Psoas muscle (tissue), 8 donors: Measurements from ENCODE around the gene TAT. TPM values are rescaled to one million over a fixed set of nuclear protein-coding genes. Genes with fewer than 3 reads are reported as not detected.

Source experiments
- ATAC-seq, 4 donors: fragments of 200-7000 bp; cut with Tn5 transposase; one replicate each; pipeline ENCODE4 v1.9.1; 2020; ENCODE audit warnings: moderate library complexity in 3 of 4, mild to moderate bottlenecking in 2 of 4
- DNase-seq, 2 donors: peaks; one replicate each; pipeline ENCODE4 v3.0.0-alpha.2; 2020
- H3K27ac ChIP-seq: fragments of 200-600 bp; one replicate; pipeline ENCODE4 v1.8.0; 2022
- H3K27me3 ChIP-seq, 3 donors: fragments of 200-600 bp in 1 of 3; one replicate each; pipeline versions ENCODE4 v1.6.1 to v1.8.0; 2013 to 2022; ENCODE audit warnings: low read length in 2 of 3, mild to moderate bottlenecking in 2 of 3, moderate library complexity in 1 of 3; ENCODE audit not compliant: insufficient read depth in 3 of 3
- H3K36me3 ChIP-seq, 2 donors: fragments of 200-600 bp in 1 of 2; one replicate each; pipeline versions ENCODE4 v1.6.1 to v1.8.0; 2013 to 2022; ENCODE audit warnings: low read depth in 1 of 2, mild to moderate bottlenecking in 1 of 2, moderate library complexity in 1 of 2; ENCODE audit not compliant: insufficient read depth in 1 of 2
- H3K4me1 ChIP-seq: fragments of 200-600 bp; one replicate; pipeline ENCODE4 v1.8.0; 2022
- H3K4me3 ChIP-seq: fragments of 200-600 bp; one replicate; pipeline ENCODE4 v1.8.0; 2022; ENCODE audit warnings: mild to moderate bottlenecking
- H3K9me3 ChIP-seq: fragments of 200-600 bp; one replicate; pipeline ENCODE4 v1.8.0; 2022
- CTCF ChIP-seq: fragments of 200-600 bp; IDR thresholded peaks from one replicate; pipeline ENCODE4 v1.8.0; 2022; ENCODE audit warnings: antibody characterized with exemption
- WGBS, 3 donors: extraction: QIAGEN DNeasy Blood & Tissue Kit; methylation state at CpG; one replicate each; pipeline versions ENCODE4 v1.1.6 to v1.1.7; 2013; 5-methylcytosine and 5-hydroxymethylcytosine counted together
- intact Hi-C, 2 donors: fragments of 100-400 bp; cut with DNase I; formaldehyde crosslinking; loops; one replicate each; pipeline versions ENCODE4 v1.11.0 to v1.14.2; 2022
- polyA plus RNA-seq, 3 donors: library from polyadenylated mRNA; stranded (reverse); fragments of 200-250 nt; gene quantifications; one replicate each; pipeline ENCODE4 v1.2.3, GENCODE V29; 2013
- total RNA-seq, 4 donors: library from RNA; stranded (reverse); fragmentation: NEBNext Ultra II Directional in 2 of 4; extraction: Animal tissue kit (Norgen Biotek cat#: 25700) in 2 of 4; gene quantifications; one replicate each; pipeline versions ENCODE4 v1.2.1 to v1.2.4, GENCODE V29; 2021 to 2023
- donor health status: healthy with polysubstance abuse.
- donor health status: DM: no; HTN: no; CAD: no; lungs with moderate emphysema.
- donor health status: Bipolar disorder and iron deficiency.
- donor health status: healthy.
- donor health status: DM: yes; HTN: yes; CAD: no.
- donor health status: DM: no; HTN: no; CAD: no.
- donor health status: DM: no; HTN: no; CAD: no.
- donor health status: DM: yes; HTN: yes; CAD: no.

TAT gene
- total and polyA plus RNA-seq, 7 donors = 0.17 to 0.26 TPM; not detected in 5

DNA sequence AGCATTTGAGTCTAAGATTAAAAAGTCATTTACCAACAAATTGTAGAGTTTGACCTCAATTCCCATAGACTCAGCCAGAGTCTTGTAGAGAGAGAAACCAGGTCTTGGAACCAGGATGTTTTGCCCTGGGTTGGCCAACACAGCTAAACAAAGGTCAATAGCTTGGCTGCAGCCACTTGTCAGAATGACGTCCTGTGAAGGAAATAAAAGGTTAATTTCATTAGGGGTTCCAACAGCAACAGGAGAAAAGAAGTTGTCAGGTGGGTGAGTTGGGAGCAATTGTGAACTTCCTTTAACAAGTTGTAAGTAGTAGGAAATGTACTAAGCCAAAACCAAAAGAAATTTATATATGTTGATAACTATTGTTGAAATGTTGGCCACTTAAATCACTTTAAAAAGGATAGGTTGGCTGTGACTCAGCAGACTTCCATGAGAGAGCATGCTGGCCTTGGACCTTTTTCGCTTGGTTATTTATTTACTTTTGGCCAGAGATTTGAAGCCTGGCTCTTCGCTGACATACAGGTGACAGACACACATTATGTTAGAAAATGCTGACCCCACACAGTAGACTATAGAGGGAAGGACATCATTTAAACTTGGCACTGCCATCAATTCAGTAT is 4.3 kb downstream of the TAT start:
- H3K27me3 ChIP-seq = peaks cover 0 to 2% (median 1%) of the 10 kb centered on the region in 3 donors
- whole genome bisulfite sequencing, 3 donors = 58 to 64% (median 63%) methylated on average over 3 of the region's 3 CpGs
- H3K27ac ChIP-seq = no peak overlapping the region
- H3K4me3 ChIP-seq = no peak overlapping the region
- no peaks in the 10 kb centered on the region for H3K4me1 ChIP-seq
- no peaks in the 10 kb centered on the region for H3K9me3 ChIP-seq
- no peak for TF ChIP-seq CTCF
- no peaks in the 10 kb centered on the region for H3K36me3 ChIP-seq
- no peak for DNase-seq
- ATAC-seq = no peak
- intact Hi-C loops = no loop called here

- intact Hi-C loops = no loop called here
- Histone ChIP-seq H3K4me1 (no peaks in the 10 kb centered on the region), H3K36me3 (no peaks in the 10 kb centered on the region), H3K4me3 (no peak overlapping the region), H3K27me3 (peaks cover 0 to 11% (median 6%) of the 10 kb centered on the region in 3 donors), H3K9me3 (no peaks in the 10 kb centered on the region), H3K27ac (no peak overlapping the region)
- TF ChIP-seq CTCF = no peak
- DNase-seq = no peak
- 90 to 95% (median 91%) methylated on average over 8 of the region's 8 CpGs for WGBS, 3 donors
- no peak for ATAC-seq
These were observed 6.7 kb downstream of the TAT start for GRCh38 chr16:71570144-71570543.

GRCh38 chr16:71569621-71570020 is 7.3 kb downstream of the TAT start:
- WGBS, 3 donors = 78 to 83% (median 81%) methylated on average over 4 of the region's 4 CpGs
- intact Hi-C loops = no loop called here
- no peak overlapping the region for H3K4me3 ChIP-seq

GRCh38 chr16:71568551-71568950 is 8.3 kb downstream of the TAT start:
- ATAC-seq (no peak), DNase-seq (no peak)
- no peaks in the 10 kb centered on the region for H3K9me3 ChIP-seq
- no peaks in the 10 kb centered on the region for H3K36me3 ChIP-seq
- H3K4me3 ChIP-seq = no peak overlapping the region
- H3K27me3 ChIP-seq = peaks cover 0 to 27% (median 6%) of the 10 kb centered on the region in 3 donors
- 35 to 59% (median 39%) methylated on average over 4 of the region's 4 CpGs for WGBS, 3 donors
- H3K4me1 ChIP-seq = no peaks in the 10 kb centered on the region
- TF ChIP-seq CTCF = no peak
- no peak overlapping the region for H3K27ac ChIP-seq
- intact Hi-C loops = no loop called here

More at GRCh38 chr16:71569621-71570020, 7.3 kb downstream of the TAT start:
- Histone ChIP-seq H3K27ac (no peak overlapping the region), H3K27me3 (peaks cover 0 to 16% (median 6%) of the 10 kb centered on the region in 3 donors), H3K9me3 (no peaks in the 10 kb centered on the region), H3K4me1 (no peaks in the 10 kb centered on the region), H3K36me3 (no peaks in the 10 kb centered on the region)
- DNase-seq = no peak
- no peak for TF ChIP-seq CTCF
- no peak for ATAC-seq

DNA sequence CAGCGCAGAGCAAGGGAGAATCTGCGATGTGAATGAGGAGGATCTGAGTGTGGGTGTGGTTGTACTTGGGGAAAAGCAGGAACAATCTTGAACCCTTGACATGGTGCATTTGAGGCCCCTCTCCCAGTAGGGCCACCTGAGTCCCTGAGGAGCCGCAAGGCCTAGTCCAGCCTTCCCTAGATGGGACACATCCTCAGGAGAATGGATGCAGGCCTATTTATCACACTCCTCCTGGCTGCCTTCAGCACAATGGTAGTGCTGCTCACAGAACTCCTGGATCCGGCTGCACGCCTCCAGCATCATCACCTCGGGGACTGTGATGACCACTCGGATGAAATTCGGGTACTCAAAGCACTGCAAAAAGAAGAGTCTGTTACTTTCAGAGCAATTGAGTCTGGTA is 9.0 kb downstream of the TAT start:
- Histone ChIP-seq H3K27me3 (peaks cover 0 to 27% (median 3%) of the 10 kb centered on the region in 3 donors), H3K9me3 (peaks cover 2% of the 10 kb centered on the region), H3K4me3 (no peak overlapping the region), H3K27ac (no peak overlapping the region), H3K4me1 (no peaks in the 10 kb centered on the region), H3K36me3 (no peaks in the 10 kb centered on the region)
- DNase-seq = no peak
- WGBS, 3 donors = 94 to 95% (median 94%) methylated on average over 8 of the region's 8 CpGs
- TF ChIP-seq CTCF = no peak
- intact Hi-C loops = no loop called here
- no peak for ATAC-seq
